Suprapubic skin (tissue), 3 donors: Measurements from ENCODE around the gene TRMT11.

Source experiments
- POLR2A ChIP-seq, 2 donors: fragments of 450-650 bp; IDR thresholded peaks; one replicate each; pipeline ENCODE4 v1.6.1; 2017; ENCODE audit warnings: antibody characterized with exemption in 2 of 2, mild to moderate bottlenecking in 2 of 2, moderate library complexity in 2 of 2
- TF ChIP-seq, protein P1 (sequence below), 2 donors: fragments of 200-600 bp in 1 of 2; fragments of 450-650 bp in 1 of 2; sonication (generic) in 1 of 2; IDR thresholded peaks; one replicate each; pipeline ENCODE4 v1.5.1; 2016 to 2019; ENCODE audit warnings: antibody characterized with exemption in 2 of 2, mild to moderate bottlenecking in 1 of 2, moderate library complexity in 1 of 2

DNA sequence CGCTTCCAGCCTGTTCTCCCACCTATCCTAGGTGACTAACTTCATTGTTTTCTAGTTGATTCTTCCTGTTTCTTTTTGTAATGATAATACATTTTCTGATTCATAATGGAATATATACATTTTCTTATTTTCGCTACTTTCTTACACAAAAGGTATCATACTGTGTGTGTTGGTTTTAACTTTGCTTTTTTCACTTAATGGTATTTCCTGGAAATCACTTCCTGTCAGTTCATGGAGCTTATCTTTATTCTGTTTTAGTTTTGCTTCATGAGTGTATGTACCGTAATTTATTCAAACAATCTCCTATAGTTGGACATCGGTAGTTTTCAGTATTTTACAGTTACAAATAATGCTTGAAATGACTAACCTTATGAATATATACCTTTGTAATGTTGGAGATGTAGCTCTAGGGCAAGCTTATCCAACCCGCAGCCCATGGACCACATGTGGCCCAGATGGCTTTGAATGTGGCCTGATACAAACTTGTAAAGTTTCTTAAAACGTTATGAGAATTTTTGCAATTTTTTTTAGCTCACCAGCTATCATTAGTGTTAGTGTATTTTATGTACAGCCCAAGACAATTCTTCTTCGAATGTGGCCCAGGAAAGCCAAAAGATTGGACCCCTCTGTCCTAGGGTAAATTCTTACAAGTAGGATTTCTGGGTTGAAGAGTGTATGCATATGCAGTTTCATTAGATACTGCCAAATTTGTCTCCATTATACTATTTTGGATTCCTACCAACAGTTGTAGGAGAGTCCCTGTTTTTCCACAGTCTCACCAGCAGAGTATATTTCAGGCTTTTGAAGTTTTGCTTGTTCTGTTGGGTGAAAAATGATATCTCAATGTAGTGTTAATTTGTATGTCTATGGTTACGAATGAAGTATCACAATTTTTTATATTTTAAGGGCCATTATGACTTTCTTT is 16.7 kb downstream of the TRMT11 start:
- TF ChIP-seq, protein P1, sequence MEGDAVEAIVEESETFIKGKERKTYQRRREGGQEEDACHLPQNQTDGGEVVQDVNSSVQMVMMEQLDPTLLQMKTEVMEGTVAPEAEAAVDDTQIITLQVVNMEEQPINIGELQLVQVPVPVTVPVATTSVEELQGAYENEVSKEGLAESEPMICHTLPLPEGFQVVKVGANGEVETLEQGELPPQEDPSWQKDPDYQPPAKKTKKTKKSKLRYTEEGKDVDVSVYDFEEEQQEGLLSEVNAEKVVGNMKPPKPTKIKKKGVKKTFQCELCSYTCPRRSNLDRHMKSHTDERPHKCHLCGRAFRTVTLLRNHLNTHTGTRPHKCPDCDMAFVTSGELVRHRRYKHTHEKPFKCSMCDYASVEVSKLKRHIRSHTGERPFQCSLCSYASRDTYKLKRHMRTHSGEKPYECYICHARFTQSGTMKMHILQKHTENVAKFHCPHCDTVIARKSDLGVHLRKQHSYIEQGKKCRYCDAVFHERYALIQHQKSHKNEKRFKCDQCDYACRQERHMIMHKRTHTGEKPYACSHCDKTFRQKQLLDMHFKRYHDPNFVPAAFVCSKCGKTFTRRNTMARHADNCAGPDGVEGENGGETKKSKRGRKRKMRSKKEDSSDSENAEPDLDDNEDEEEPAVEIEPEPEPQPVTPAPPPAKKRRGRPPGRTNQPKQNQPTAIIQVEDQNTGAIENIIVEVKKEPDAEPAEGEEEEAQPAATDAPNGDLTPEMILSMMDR (IDR thresholded peaks at IDR 0.05), result no peak
- no peak for TF ChIP-seq POLR2A (IDR thresholded peaks at IDR 0.05)
